Thymus (tissue), 11 donors: ENCODE data around the gene EDN2. TPM values are rescaled to one million over a fixed set of nuclear protein-coding genes. Genes with fewer than 3 reads are reported as not detected.

Experiments
- DNase-seq, 9 donors: peaks; one replicate each; pipeline ENCODE4 v3.0.0-alpha.2; 2013; ENCODE audit warnings: low spot score in 9 of 9, low read depth in 6 of 9, missing footprints in 1 of 9
- H3K27ac ChIP-seq, 2 donors: one replicate each; pipeline ENCODE4 v1.5.1; 2013; ENCODE audit warnings: control low read depth in 1 of 2, low read depth in 1 of 2, low read length in 1 of 2, mild to moderate bottlenecking in 1 of 2, moderate library complexity in 1 of 2
- H3K27me3 ChIP-seq, 2 donors: one replicate each; pipeline ENCODE4 v1.5.1; 2013; ENCODE audit warnings: low read length in 1 of 2; ENCODE audit not compliant: control insufficient read depth in 2 of 2, insufficient read depth in 1 of 2
- H3K36me3 ChIP-seq, 2 donors: one replicate each; pipeline ENCODE4 v1.5.1; 2013; ENCODE audit warnings: low read length in 1 of 2, mild to moderate bottlenecking in 1 of 2, moderate library complexity in 1 of 2; ENCODE audit not compliant: control insufficient read depth in 2 of 2, insufficient read depth in 2 of 2
- H3K4me1 ChIP-seq, 2 donors: one replicate each; pipeline ENCODE4 v1.5.1; 2013; ENCODE audit warnings: low read length in 2 of 2; ENCODE audit not compliant: control insufficient read depth in 2 of 2, insufficient read depth in 2 of 2
- H3K4me3 ChIP-seq, 2 donors: one replicate each; pipeline ENCODE4 v1.5.1; 2013; ENCODE audit warnings: low read length in 2 of 2, control low read depth in 1 of 2, mild to moderate bottlenecking in 1 of 2
- H3K9me3 ChIP-seq, 2 donors: one replicate each; pipeline ENCODE4 v1.5.1; 2013; ENCODE audit warnings: low read length in 1 of 2, mild to moderate bottlenecking in 1 of 2; ENCODE audit not compliant: control insufficient read depth in 2 of 2, insufficient read depth in 1 of 2
- WGBS: extraction: QIAGEN DNeasy Blood & Tissue Kit; methylation state at CpG from one replicate; pipeline ENCODE4 v1.1.7; 2013; 5-methylcytosine and 5-hydroxymethylcytosine counted together
- polyA plus RNA-seq: library from polyadenylated mRNA; stranded (reverse); fragments of 200-250 nt; gene quantifications from one replicate; pipeline ENCODE4 v1.2.3, GENCODE V29; 2013
- total RNA-seq: library from RNA; stranded (reverse); fragments of 120-200 nt; gene quantifications from one replicate; pipeline ENCODE4 v1.2.4, GENCODE V29; 2013
- donor health status: healthy.

Gene EDN2
- total and polyA plus RNA-seq, 2 donors: 0.14 to 1.0 TPM

GRCh38 chr1:41501581-41501980 is 17.1 kb upstream of the EDN2 start:
- no peak overlapping the region for H3K27ac ChIP-seq
- 96% methylated on average over 20 of the region's 20 CpGs for WGBS
- DNase-seq: no peak

GRCh38 chr1:41500781-41501518 is 16.5 kb upstream of the EDN2 start:
- no peak overlapping the region for H3K4me3 ChIP-seq
- H3K9me3 ChIP-seq: no peaks in the 10 kb centered on the region
- H3K4me1 ChIP-seq: peaks cover 0 to 9% of the 10 kb centered on the region in 2 donors
- H3K27me3 ChIP-seq: peaks cover 12 to 19% of the 10 kb centered on the region in 2 donors
- WGBS: 97% methylated on average over 7 of the region's 7 CpGs
- H3K27ac ChIP-seq: no peak overlapping the region
- H3K36me3 ChIP-seq: no peaks in the 10 kb centered on the region
- no peak for DNase-seq

More at GRCh38 chr1:41501581-41501980, 17.1 kb upstream of the EDN2 start:
- H3K36me3 ChIP-seq: no peaks in the 10 kb centered on the region
- no peak overlapping the region for H3K4me3 ChIP-seq
- peaks cover 0 to 5% of the 10 kb centered on the region in 2 donors for H3K4me1 ChIP-seq
- H3K27me3 ChIP-seq: peaks cover 7 to 13% of the 10 kb centered on the region in 2 donors
- no peaks in the 10 kb centered on the region for H3K9me3 ChIP-seq

- WGBS: 89% methylated on average over 10 of the region's 10 CpGs
- no peak for DNase-seq
These were observed 15.9 kb upstream of the EDN2 start for GRCh38 chr1:41500378-41500777.

GRCh38 chr1:41499591-41499990 is 15.1 kb upstream of the EDN2 start:
- Histone ChIP-seq H3K4me3 (no peak overlapping the region), H3K36me3 (no peaks in the 10 kb centered on the region), H3K27me3 (peaks cover 22 to 33% of the 10 kb centered on the region in 2 donors), H3K9me3 (peaks cover 0 to 4% of the 10 kb centered on the region in 2 donors), H3K4me1 (peaks cover 0 to 14% of the 10 kb centered on the region in 2 donors), H3K27ac (no peak overlapping the region)
- DNase-seq: no peak
- WGBS: 94% methylated on average over 2 of the region's 2 CpGs

More at GRCh38 chr1:41500378-41500777, 15.9 kb upstream of the EDN2 start:
- Histone ChIP-seq H3K27me3 (peaks cover 18 to 25% of the 10 kb centered on the region in 2 donors), H3K27ac (no peak overlapping the region), H3K4me3 (no peak overlapping the region), H3K36me3 (no peaks in the 10 kb centered on the region), H3K4me1 (peaks cover 0 to 11% of the 10 kb centered on the region in 2 donors), H3K9me3 (no peaks in the 10 kb centered on the region)

- WGBS: 94% methylated on average over 12 of the region's 12 CpGs
- Histone ChIP-seq H3K36me3 (no peaks in the 10 kb centered on the region), H3K27me3 (peaks cover 22 to 40% of the 10 kb centered on the region in 2 donors), H3K4me1 (peaks cover 0 to 14% of the 10 kb centered on the region in 2 donors), H3K4me3 (no peak overlapping the region), H3K27ac (no peak overlapping the region), H3K9me3 (peaks cover 0 to 4% of the 10 kb centered on the region in 2 donors)
- DNase-seq: no peak
These were observed 14.3 kb upstream of the EDN2 start for GRCh38 chr1:41498804-41499203.

GRCh38 chr1:41498391-41498790 is 13.9 kb upstream of the EDN2 start:
- Histone ChIP-seq H3K27me3 (peaks cover 22 to 40% of the 10 kb centered on the region in 2 donors), H3K4me3 (no peak overlapping the region), H3K27ac (no peak overlapping the region), H3K36me3 (no peaks in the 10 kb centered on the region), H3K9me3 (peaks cover 0 to 4% of the 10 kb centered on the region in 2 donors), H3K4me1 (peaks cover 0 to 14% of the 10 kb centered on the region in 2 donors)
- DNase-seq: no peak
- WGBS: 89% methylated on average over 5 of the region's 5 CpGs

GRCh38 chr1:41497461-41498030 is 13.1 kb upstream of the EDN2 start:
- DNase-seq: no peak
- Histone ChIP-seq H3K27ac (no peak overlapping the region), H3K27me3 (peaks cover 22 to 40% of the 10 kb centered on the region in 2 donors), H3K4me3 (no peak overlapping the region), H3K9me3 (peaks cover 0 to 4% of the 10 kb centered on the region in 2 donors), H3K36me3 (no peaks in the 10 kb centered on the region), H3K4me1 (peaks cover 0 to 14% of the 10 kb centered on the region in 2 donors)
- WGBS: 97% methylated on average over 7 of the region's 7 CpGs

- Histone ChIP-seq H3K27ac (no peak overlapping the region), H3K4me3 (no peak overlapping the region), H3K27me3 (peaks cover 22 to 40% of the 10 kb centered on the region in 2 donors), H3K4me1 (peaks cover 0 to 14% of the 10 kb centered on the region in 2 donors), H3K36me3 (no peaks in the 10 kb centered on the region), H3K9me3 (peaks cover 0 to 4% of the 10 kb centered on the region in 2 donors)
- 95% methylated on average over 13 of the region's 13 CpGs for WGBS
- DNase-seq: no peak
These were observed 12.6 kb upstream of the EDN2 start for GRCh38 chr1:41497056-41497440.
